SIG-M5 (cell line): ENCODE results near the gene COL4A3.

Experiments used
- DNase-seq: peaks from one replicate; lab custom pipeline; 2025; lab: John Stamatoyannopoulos, UW

Gene COL4A3

GRCh38 chr2:227292314-227292713 is 127.9 kb downstream of the COL4A3 start:
- no peak for DNase-seq

GRCh38 chr2:227293531-227293930 is 129.1 kb downstream of the COL4A3 start:
- no peak for DNase-seq

GRCh38 chr2:227295806-227296205 is 131.4 kb downstream of the COL4A3 start:
- DNase-seq = no peak

GRCh38 chr2:227296671-227297405 is 132.4 kb downstream of the COL4A3 start:
- no peak for DNase-seq

GRCh38 chr2:227301523-227301922 is 137.1 kb downstream of the COL4A3 start:
- no peak for DNase-seq

- no peak for DNase-seq
These were observed 144.4 kb downstream of the COL4A3 start for GRCh38 chr2:227308784-227309183.

GRCh38 chr2:227310756-227311110 is 146.3 kb downstream of the COL4A3 start:
- DNase-seq = no peak

- no peak for DNase-seq
These were observed 147.6 kb downstream of the COL4A3 start for GRCh38 chr2:227311861-227312506.

- DNase-seq = no peak
These were observed 148.2 kb downstream of the COL4A3 start for GRCh38 chr2:227312579-227312978.

GRCh38 chr2:227313310-227313709 is 148.9 kb downstream of the COL4A3 start:
- DNase-seq = no peak

GRCh38 chr2:227317834-227318233 is 153.4 kb downstream of the COL4A3 start:
- DNase-seq = no peak

- no peak for DNase-seq
These were observed 156.1 kb downstream of the COL4A3 start for GRCh38 chr2:227320305-227321094.

GRCh38 chr2:227322530-227323205 is 158.2 kb downstream of the COL4A3 start:
- no peak for DNase-seq

GRCh38 chr2:227323818-227324217 is 159.4 kb downstream of the COL4A3 start:
- no peak for DNase-seq

GRCh38 chr2:227324642-227324994 is 160.2 kb downstream of the COL4A3 start:
- no peak for DNase-seq

GRCh38 chr2:227324995-227325838 is 160.8 kb downstream of the COL4A3 start, which contains the start of gene MFF:
TSS of gene MFF (plus strand) at chr2:227325251. CDS start at chr2:227330666, 5,415 bp downstream.
- peak; percentile 50 for DNase-seq

- DNase-seq = no peak
These were observed 161.4 kb downstream of the COL4A3 start for GRCh38 chr2:227325839-227326195.

- DNase-seq = no peak
These were observed 162.4 kb downstream of the COL4A3 start for GRCh38 chr2:227326783-227327182.

GRCh38 chr2:227335713-227336112 is 171.3 kb downstream of the COL4A3 start:
- peak; percentile 39 for DNase-seq

- no peak for DNase-seq
These were observed 173.0 kb downstream of the COL4A3 start for GRCh38 chr2:227337442-227337841.

GRCh38 chr2:227339098-227339599 is 174.7 kb downstream of the COL4A3 start:
- DNase-seq = no peak
